ENCODE data around the gene LRRC3C.

Gene LRRC3C

DNA sequence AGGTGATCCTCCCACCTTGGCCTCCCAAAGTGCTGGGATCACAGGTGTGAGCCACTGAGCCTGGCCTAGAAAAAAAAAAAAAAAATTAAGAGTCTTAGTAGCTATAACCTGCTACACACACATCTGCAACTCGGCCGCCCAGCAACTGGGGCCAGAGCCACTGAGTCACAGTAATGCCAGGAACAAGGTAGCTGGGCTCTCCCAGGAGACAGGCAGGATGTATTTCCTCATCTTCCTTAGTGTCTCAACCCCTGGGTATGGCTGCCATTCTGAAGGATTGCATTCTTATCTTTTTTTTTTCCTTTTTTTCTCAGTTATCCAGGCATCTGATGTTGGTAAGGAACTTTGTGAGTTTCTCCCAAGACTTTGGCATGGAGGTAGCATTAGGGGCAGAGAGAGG lies 46.0 kb downstream of the LRRC3C start:
- Mint-ChIP-seq H3K4me1 (peaks cover 22% of the 10 kb centered on the region), H3K4me3 (no peak overlapping the region), H3K36me3 (ENCODE audit: low read depth) (no peaks in the 10 kb centered on the region), H3K27me3 (ENCODE audit: low read depth) (peaks cover 44% of the 10 kb centered on the region), H3K9me3 (no peaks in the 10 kb centered on the region), H3K27ac (no peak overlapping the region)
- TF ChIP-seq, protein P1, sequence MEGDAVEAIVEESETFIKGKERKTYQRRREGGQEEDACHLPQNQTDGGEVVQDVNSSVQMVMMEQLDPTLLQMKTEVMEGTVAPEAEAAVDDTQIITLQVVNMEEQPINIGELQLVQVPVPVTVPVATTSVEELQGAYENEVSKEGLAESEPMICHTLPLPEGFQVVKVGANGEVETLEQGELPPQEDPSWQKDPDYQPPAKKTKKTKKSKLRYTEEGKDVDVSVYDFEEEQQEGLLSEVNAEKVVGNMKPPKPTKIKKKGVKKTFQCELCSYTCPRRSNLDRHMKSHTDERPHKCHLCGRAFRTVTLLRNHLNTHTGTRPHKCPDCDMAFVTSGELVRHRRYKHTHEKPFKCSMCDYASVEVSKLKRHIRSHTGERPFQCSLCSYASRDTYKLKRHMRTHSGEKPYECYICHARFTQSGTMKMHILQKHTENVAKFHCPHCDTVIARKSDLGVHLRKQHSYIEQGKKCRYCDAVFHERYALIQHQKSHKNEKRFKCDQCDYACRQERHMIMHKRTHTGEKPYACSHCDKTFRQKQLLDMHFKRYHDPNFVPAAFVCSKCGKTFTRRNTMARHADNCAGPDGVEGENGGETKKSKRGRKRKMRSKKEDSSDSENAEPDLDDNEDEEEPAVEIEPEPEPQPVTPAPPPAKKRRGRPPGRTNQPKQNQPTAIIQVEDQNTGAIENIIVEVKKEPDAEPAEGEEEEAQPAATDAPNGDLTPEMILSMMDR (IDR thresholded peaks at IDR 0.05; ENCODE audit: unreplicated experiment in 3 of 3) = no peak

DNA sequence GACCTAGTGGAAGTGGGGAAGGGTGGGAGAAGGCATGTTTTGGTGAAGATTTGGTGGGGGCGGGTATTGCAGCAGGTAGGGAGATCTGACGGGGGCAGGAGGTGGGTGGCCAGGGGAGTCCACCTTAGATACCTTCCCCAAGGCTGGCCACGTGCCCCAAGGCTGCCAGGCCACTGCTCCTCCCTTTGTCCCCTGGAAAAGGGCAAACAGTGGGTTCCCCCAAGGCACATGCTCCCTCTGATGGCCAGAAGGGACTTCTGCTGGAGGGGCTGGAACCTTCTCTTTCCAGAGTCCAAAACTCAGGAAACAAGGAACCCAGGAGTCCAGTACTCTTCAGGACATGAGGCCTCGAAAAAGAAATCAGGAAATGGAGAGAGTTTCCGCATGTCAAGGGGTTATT lies 46.9 kb downstream of the LRRC3C start:
- H3K4me1 Mint-ChIP-seq = peaks cover 27% of the 10 kb centered on the region
- no peak overlapping the region for H3K27ac Mint-ChIP-seq
- peaks cover 35% of the 10 kb centered on the region for H3K27me3 Mint-ChIP-seq (ENCODE audit: low read depth)
- TF ChIP-seq, protein P1 (IDR thresholded peaks at IDR 0.05; ENCODE audit: unreplicated experiment in 3 of 3) = no peak
- H3K9me3 Mint-ChIP-seq = no peaks in the 10 kb centered on the region
- H3K36me3 Mint-ChIP-seq (ENCODE audit: low read depth) = no peaks in the 10 kb centered on the region
- H3K4me3 Mint-ChIP-seq = no peak overlapping the region

DNA sequence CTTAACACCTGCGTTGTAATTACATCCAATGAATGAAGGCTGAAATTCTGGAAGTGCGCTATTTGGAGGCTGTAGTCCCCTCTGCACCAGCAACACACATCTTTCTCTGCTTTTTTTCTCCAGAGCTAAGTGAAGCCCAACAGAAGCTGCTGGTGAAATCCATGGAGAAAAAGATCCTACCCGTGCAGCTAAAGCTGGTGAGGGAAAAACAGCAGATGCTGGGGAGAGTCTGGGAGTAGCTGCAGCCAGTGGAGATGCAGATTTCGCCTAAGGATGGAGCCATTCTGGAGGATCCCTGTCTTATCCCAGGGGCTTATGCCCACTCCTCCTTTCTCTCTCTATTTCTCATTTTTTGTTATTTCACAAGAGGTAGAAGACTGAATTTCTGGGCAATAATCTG lies 48.3 kb downstream of the LRRC3C start:
- H3K27me3 Mint-ChIP-seq (ENCODE audit: low read depth) = peaks cover 23% of the 10 kb centered on the region
- H3K27ac Mint-ChIP-seq = peak overlapping the region in 1 of 3 experiments; percentile 46
- no peaks in the 10 kb centered on the region for H3K36me3 Mint-ChIP-seq (ENCODE audit: low read depth)
- no peak overlapping the region for H3K4me3 Mint-ChIP-seq
- H3K4me1 Mint-ChIP-seq = peaks cover 37% of the 10 kb centered on the region
- no peaks in the 10 kb centered on the region for H3K9me3 Mint-ChIP-seq
- TF ChIP-seq, protein P1 (IDR thresholded peaks at IDR 0.05; ENCODE audit: unreplicated experiment in 3 of 3) = no peak

DNA sequence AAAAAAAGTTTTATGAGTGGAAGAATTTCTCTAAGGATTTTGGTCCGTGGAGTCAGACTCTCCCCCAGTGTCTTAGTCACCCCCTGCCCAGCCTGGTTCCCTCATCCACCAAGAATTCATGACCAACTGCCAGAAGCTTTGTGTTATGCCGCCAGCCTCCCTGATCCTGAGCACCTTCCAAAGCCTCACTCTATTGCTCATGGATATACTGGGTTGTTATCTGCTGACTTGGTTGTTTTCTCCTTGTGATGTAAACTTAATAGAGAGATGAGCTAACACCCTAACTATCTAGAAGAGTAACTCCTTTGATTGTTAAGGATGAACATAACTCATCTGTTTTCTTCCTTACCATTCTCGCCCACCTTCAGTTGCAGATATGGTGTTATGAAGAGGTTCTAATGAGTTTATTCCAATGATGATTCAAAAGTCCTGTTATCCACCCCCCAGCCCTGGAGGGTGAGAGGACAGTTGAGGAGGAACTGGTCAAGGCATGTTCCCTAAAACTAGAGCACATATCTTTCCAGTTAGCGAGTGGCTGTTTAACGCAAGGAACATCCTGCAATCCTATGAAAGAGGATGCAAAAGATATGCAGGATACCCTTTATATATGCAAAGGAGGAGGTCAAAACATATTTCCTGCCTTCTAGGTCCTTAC lies 51.6 kb downstream of the LRRC3C start:
- H3K27ac Mint-ChIP-seq = peak overlapping the region; percentile 89 to 95 (median 89)
- no peaks in the 10 kb centered on the region for H3K9me3 Mint-ChIP-seq
- H3K27me3 Mint-ChIP-seq (ENCODE audit: low read depth) = peaks cover 7% of the 10 kb centered on the region
- peaks cover 40% of the 10 kb centered on the region for H3K4me1 Mint-ChIP-seq
- TF ChIP-seq, protein P1 (IDR thresholded peaks at IDR 0.05; ENCODE audit: unreplicated experiment in 3 of 3) = no peak
- peaks cover 1% of the 10 kb centered on the region for H3K36me3 Mint-ChIP-seq (ENCODE audit: low read depth)
- peak overlapping the region; percentile 46 to 89 (median 88) for H3K4me3 Mint-ChIP-seq

DNA sequence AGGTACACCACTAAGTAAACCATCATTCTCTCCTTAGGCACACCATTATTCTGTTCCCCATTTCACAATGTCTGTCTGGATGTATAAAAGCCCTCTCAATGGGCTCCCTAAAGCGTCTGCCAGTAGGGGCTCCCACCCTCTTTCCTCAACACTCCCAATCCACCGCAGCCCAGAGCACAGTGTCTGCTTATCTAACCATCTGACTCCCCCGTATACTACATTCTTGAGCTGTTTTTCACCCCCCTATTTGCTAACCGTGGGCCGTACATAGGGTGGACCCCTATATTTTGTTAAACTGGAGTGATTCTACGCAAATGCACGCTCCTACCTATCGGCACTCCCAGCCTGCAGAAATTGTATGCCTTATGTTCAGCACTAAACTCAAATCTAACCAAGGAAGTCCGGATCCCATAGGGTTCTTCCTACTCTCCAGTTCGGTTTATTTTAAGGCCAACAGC lies 52.4 kb downstream of the LRRC3C start:
- Mint-ChIP-seq H3K9me3 (no peaks in the 10 kb centered on the region), H3K27me3 (ENCODE audit: low read depth) (peaks cover 5% of the 10 kb centered on the region), H3K27ac (peak overlapping the region; percentile 89 to 95 (median 89)), H3K4me3 (peak overlapping the region; percentile 85 to 89 (median 88)), H3K36me3 (ENCODE audit: low read depth) (peaks cover 7% of the 10 kb centered on the region), H3K4me1 (peaks cover 43% of the 10 kb centered on the region)
- TF ChIP-seq, protein P1 (IDR thresholded peaks at IDR 0.05; ENCODE audit: unreplicated experiment in 3 of 3) = peak in 1 of 3 experiments; percentile 8

All from nephron (organoid).